Heart left ventricle (tissue), 16 donors: ENCODE results near the gene TVP23C. TPM values are rescaled to one million over a fixed set of nuclear protein-coding genes. Genes with fewer than 3 reads are reported as not detected.

ENCODE experiments used
- ATAC-seq, 4 donors: fragments of 200-7000 bp; cut with Tn5 transposase; one replicate each; pipeline ENCODE4 v1.9.1; 2020 to 2022; ENCODE audit warnings: moderate library complexity in 4 of 4, mild to moderate bottlenecking in 3 of 4, moderate number of reproducible peaks in 1 of 4
- DNase-seq, 5 donors: peaks; one replicate each; pipeline ENCODE4 v3.0.0-alpha.2; 2020
- H3K27ac ChIP-seq, 12 donors: fragments of 200-600 bp; sonication (generic) in 4 of 12; one replicate each; pipeline versions ENCODE4 v1.5.0 to v1.8.0; 2016 to 2022; ENCODE audit warnings: mild to moderate bottlenecking in 2 of 12
- H3K27me3 ChIP-seq, 9 donors: fragments of 200-600 bp; sonication (generic) in 2 of 9; one replicate each; pipeline versions ENCODE4 v1.5.1 to v1.8.0; 2016 to 2022; ENCODE audit warnings: mild to moderate bottlenecking in 3 of 9
- H3K36me3 ChIP-seq, 9 donors: fragments of 200-600 bp; sonication (generic) in 2 of 9; one replicate each; pipeline versions ENCODE4 v1.5.0 to v1.8.0; 2018 to 2022; ENCODE audit warnings: mild to moderate bottlenecking in 2 of 9
- H3K4me1 ChIP-seq, 12 donors: fragments of 200-600 bp; sonication (generic) in 4 of 12; one replicate each; pipeline versions ENCODE4 v1.5.0 to v1.8.0; 2016 to 2022; ENCODE audit warnings: mild to moderate bottlenecking in 3 of 12
- H3K4me3 ChIP-seq, 12 donors: fragments of 200-600 bp; sonication (generic) in 4 of 12; one replicate each; pipeline versions ENCODE4 v1.5.0 to v1.8.0; 2017 to 2022; ENCODE audit warnings: mild to moderate bottlenecking in 9 of 12, moderate library complexity in 4 of 12
- H3K9me3 ChIP-seq, 12 donors: fragments of 200-600 bp; sonication (generic) in 4 of 12; one replicate each; pipeline versions ENCODE4 v1.5.0 to v1.8.0; 2016 to 2022; ENCODE audit warnings: mild to moderate bottlenecking in 1 of 12
- POLR2A ChIP-seq, 2 donors: fragments of 450-650 bp; IDR thresholded peaks; one replicate each; pipeline ENCODE4 v1.6.1; 2017; ENCODE audit warnings: antibody characterized with exemption in 2 of 2, mild to moderate bottlenecking in 2 of 2, moderate library complexity in 2 of 2
- WGBS, 4 donors: extraction: QIAGEN DNeasy Blood & Tissue Kit in 2 of 4; methylation state at CpG; one replicate each; pipeline versions ENCODE4 v1.1.5 to v1.1.7; 2013 to 2018; 5-methylcytosine and 5-hydroxymethylcytosine counted together
- intact Hi-C, 10 donors: fragments of 100-400 bp; cut with DNase I; formaldehyde crosslinking; loops; one replicate each; pipeline versions ENCODE4 v1.11.1 to v1.14.2; 2022
- polyA plus RNA-seq, 2 donors: library from polyadenylated mRNA; stranded (reverse); fragments of 200-250 nt; gene quantifications; one replicate each; pipeline ENCODE4 v1.2.3, GENCODE V29; 2013
- total RNA-seq, 9 donors: library from RNA; depleted of rRNA in 2 of 9; stranded (reverse); fragments of >200 nt in 2 of 9; fragmentation: NEBNext Ultra II Directional in 3 of 9; extraction: Animal tissue kit (Norgen Biotek cat#: 25700) in 3 of 9; gene quantifications; one replicate each; pipeline versions ENCODE4 v1.1.0 to v1.2.4, GENCODE V29; 2016 to 2023
- TF ChIP-seq, protein P1 (sequence below), 12 donors: fragments of 200-600 bp; sonication (generic) in 4 of 12; IDR thresholded peaks; one replicate each; pipeline versions ENCODE4 v1.5.0 to v1.8.0; 2018 to 2022; ENCODE audit warnings: antibody characterized with exemption in 12 of 12, mild to moderate bottlenecking in 5 of 12
- donor health status: ischemic (EF 13 %, LVEDD 7.1; RV severe dilation, severe dysfunction).
- donor health status: healthy with polysubstance abuse.
- donor health status: DM: no; HTN: yes; CAD: no.
- donor health status: DM: no; HTN: no; CAD: no.
- donor health status: ischemic (EF 25% LVEDD 6.9; RV normal size, moderate dysfunction).
- donor health status: ischemic (EF 25% LVEDD 5.7; RV mildly dilated, moderate dysfunction).
- donor health status: healthy.
- donor health status: DM: yes; HTN: yes; CAD: no.
- donor health status: ischemic (EF 35%, LVEDD 5.7; RV mildly dilated, moderate dysfunction).
- donor health status: nonischemic (EF 11% LVEDD 7.7; RV severe dilation, severe dysfunction).
- donor health status: DM: yes; HTN: yes; CAD: no.
- donor health status: PGD.
- donor health status: ischemic (EF 29% LVEDD 5.4; RV normal size, mild dysfunction).
- donor health status: nonischemic (EF 23%, LVEDD 6.1; RV moderate dilation, normal function).

Gene TVP23C
- total and polyA plus RNA-seq, 11 donors: 1.9 to 8.7 (median 5.2) TPM

DNA sequence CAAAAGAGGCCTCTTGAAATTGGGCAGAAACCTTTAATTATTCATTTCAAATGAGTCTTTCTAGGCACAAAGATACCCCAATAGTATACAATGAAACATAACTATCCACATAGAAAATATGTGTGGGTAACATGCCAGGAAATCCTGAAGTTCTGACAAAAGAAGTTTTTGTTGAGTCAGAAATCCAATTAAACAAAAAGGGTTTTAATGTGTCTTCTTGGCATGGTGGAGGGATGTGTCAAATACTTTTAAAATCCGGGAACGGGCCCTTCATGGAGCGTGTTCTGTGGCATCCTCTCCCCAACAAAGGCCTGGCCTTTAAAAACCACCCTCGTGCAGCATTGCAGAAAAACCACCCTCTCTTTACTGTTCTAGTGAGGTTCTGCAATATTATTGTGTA is 110.0 kb downstream of the TVP23C start:
- Histone ChIP-seq H3K4me3 (no peak overlapping the region), H3K36me3 (peaks cover 0 to 5% (median 0%) of the 10 kb centered on the region in 9 donors), H3K27ac (no peak overlapping the region), H3K4me1 (peaks cover 0 to 41% (median 27%) of the 10 kb centered on the region in 12 donors), H3K9me3 (peaks cover 0 to 11% (median 0%) of the 10 kb centered on the region in 12 donors), H3K27me3 (no peaks in the 10 kb centered on the region)
- intact Hi-C loops: no loop called here
- no peak for ATAC-seq
- TF ChIP-seq POLR2A (IDR thresholded peaks at IDR 0.05): no peak
- TF ChIP-seq, protein P1, sequence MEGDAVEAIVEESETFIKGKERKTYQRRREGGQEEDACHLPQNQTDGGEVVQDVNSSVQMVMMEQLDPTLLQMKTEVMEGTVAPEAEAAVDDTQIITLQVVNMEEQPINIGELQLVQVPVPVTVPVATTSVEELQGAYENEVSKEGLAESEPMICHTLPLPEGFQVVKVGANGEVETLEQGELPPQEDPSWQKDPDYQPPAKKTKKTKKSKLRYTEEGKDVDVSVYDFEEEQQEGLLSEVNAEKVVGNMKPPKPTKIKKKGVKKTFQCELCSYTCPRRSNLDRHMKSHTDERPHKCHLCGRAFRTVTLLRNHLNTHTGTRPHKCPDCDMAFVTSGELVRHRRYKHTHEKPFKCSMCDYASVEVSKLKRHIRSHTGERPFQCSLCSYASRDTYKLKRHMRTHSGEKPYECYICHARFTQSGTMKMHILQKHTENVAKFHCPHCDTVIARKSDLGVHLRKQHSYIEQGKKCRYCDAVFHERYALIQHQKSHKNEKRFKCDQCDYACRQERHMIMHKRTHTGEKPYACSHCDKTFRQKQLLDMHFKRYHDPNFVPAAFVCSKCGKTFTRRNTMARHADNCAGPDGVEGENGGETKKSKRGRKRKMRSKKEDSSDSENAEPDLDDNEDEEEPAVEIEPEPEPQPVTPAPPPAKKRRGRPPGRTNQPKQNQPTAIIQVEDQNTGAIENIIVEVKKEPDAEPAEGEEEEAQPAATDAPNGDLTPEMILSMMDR (IDR thresholded peaks at IDR 0.05): no peak
- 88 to 94% (median 91%) methylated on average over 4 of the region's 4 CpGs for WGBS, 4 donors
- no peak for DNase-seq

- intact Hi-C loops: no loop called here
- WGBS, 4 donors: 35 to 53% (median 50%) methylated on average over 1 of the region's 1 CpG
- peaks cover 0 to 41% (median 27%) of the 10 kb centered on the region in 12 donors for H3K4me1 ChIP-seq
- H3K36me3 ChIP-seq: peaks cover 0 to 5% (median 0%) of the 10 kb centered on the region in 9 donors
- H3K9me3 ChIP-seq: peaks cover 0 to 11% (median 0%) of the 10 kb centered on the region in 12 donors
- H3K4me3 ChIP-seq: no peak overlapping the region
- H3K27me3 ChIP-seq: no peaks in the 10 kb centered on the region
- DNase-seq (no peak), ATAC-seq (no peak)
- no peak overlapping the region for H3K27ac ChIP-seq
- TF ChIP-seq POLR2A (IDR thresholded peaks at IDR 0.05): no peak
- TF ChIP-seq, protein P1 (IDR thresholded peaks at IDR 0.05): no peak
Measured at GRCh38 chr17:15452746-15453145, 110.5 kb downstream of the TVP23C start.

Other genes starting within 250 kb of the TVP23C start
- gene TEKT3, start 221.9 kb downstream of the TVP23C start, total RNA-seq: 1 to 10 TPM in 1 of 9 donors, under 1 TPM in 5, not detected in 3; 0.32 to 1.0 (median 0.71) TPM
- gene TEKT3, start 221.9 kb downstream of the TVP23C start, polyA plus RNA-seq: under 1 TPM; 0.06 to 0.30 TPM
- gene CDRT4, start 95.9 kb downstream of the TVP23C start, total RNA-seq: 1 to 10 TPM in 3 of 9 donors, under 1 TPM in 4, not detected in 2; 0.56 to 4.7 (median 0.96) TPM
- 1 to 10 TPM in 1 of 2 donors, under 1 TPM in 1; 0.12 to 1.9 TPM for gene CDRT4, start 95.9 kb downstream of the TVP23C start, polyA plus RNA-seq
- gene FBXW10B, start 56.2 kb upstream of the TVP23C start, total RNA-seq: 1 to 10 TPM in 3 of 9 donors, under 1 TPM in 5, not detected in 1; 0.53 to 1.8 (median 0.83) TPM
- gene FBXW10B, start 56.2 kb upstream of the TVP23C start, polyA plus RNA-seq: under 1 TPM; 0.80 to 0.84 TPM
- gene TRIM16, start 120.8 kb upstream of the TVP23C start, total RNA-seq: 10 to 100 TPM; 12.5 to 33.9 (median 25.2) TPM
- 10 to 100 TPM in 1 of 2 donors, 1 to 10 TPM in 1; 8.4 to 22.3 TPM for gene TRIM16, start 120.8 kb upstream of the TVP23C start, polyA plus RNA-seq
- gene ZNF286A, start 136.3 kb upstream of the TVP23C start, total RNA-seq: 10 to 100 TPM in 8 of 9 donors, 1 to 10 TPM in 1; 8.2 to 14.0 (median 11.4) TPM
- 10 to 100 TPM in 1 of 2 donors, 1 to 10 TPM in 1; 8.4 to 11.9 TPM for gene ZNF286A, start 136.3 kb upstream of the TVP23C start, polyA plus RNA-seq
- not detected for gene TBC1D26, start 168.8 kb upstream of the TVP23C start, total RNA-seq
- not detected for gene TBC1D26, start 168.8 kb upstream of the TVP23C start, polyA plus RNA-seq